ENCODE data around the gene MARK3.

DNA sequence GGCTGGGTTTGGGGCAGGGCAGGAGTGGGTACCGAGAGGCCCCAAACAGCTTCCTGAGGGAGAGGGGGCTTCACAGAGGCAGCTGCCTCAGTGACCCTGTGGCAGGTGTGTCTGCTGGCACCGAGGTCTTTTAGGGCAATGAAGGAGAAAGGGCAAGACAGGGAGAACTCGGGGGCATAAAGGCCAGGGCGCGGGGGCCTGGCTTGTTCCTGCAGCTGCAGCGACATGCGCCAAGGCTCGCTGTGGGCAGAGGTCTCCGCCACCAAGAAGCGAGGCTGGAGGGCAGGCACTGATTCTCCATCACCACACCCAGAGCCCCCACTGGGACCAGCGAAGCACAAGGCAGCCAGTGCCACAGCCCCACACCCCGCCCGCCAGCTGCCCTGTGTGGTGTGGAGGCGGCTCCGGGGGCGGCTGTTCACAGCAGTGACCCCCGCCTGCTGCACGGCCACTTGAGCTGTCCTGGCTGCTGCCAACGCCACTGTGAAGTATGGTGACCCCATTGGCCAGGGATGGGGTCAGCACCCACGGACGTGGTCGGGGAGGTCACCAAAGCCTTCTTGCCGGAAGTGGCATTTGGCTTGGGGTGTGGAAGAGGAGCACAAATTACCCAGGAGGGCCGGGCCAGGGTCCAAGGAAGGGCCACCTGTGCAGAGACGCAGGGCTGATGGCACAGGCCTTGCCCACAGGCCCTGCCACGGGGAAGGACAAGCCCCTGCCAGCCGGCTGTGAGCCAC is 160.9 kb downstream of the MARK3 start:
- TF ChIP-seq, protein P1, sequence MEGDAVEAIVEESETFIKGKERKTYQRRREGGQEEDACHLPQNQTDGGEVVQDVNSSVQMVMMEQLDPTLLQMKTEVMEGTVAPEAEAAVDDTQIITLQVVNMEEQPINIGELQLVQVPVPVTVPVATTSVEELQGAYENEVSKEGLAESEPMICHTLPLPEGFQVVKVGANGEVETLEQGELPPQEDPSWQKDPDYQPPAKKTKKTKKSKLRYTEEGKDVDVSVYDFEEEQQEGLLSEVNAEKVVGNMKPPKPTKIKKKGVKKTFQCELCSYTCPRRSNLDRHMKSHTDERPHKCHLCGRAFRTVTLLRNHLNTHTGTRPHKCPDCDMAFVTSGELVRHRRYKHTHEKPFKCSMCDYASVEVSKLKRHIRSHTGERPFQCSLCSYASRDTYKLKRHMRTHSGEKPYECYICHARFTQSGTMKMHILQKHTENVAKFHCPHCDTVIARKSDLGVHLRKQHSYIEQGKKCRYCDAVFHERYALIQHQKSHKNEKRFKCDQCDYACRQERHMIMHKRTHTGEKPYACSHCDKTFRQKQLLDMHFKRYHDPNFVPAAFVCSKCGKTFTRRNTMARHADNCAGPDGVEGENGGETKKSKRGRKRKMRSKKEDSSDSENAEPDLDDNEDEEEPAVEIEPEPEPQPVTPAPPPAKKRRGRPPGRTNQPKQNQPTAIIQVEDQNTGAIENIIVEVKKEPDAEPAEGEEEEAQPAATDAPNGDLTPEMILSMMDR (optimal IDR thresholded peaks at IDR 0.05 in 1 of 3, IDR thresholded peaks at IDR 0.05 in 1 of 3, conservative IDR thresholded peaks at IDR 0.05 in 1 of 3; ENCODE audit: extremely low read depth in 1 of 3, insufficient read depth in 2 of 3, low read length in 3 of 3) = no peak
- no peak for TF ChIP-seq EZH2 (IDR thresholded peaks at IDR 0.05; ENCODE audit: low read length)
